Adrenal gland (tissue), 12 donors: ENCODE results near the gene NPFF. TPM values are rescaled to one million over a fixed set of nuclear protein-coding genes. Genes with fewer than 3 reads are reported as not detected.

Experiments
- DNase-seq, 7 donors: peaks; one replicate each; pipeline ENCODE4 v3.0.0-alpha.2; 2019 to 2020
- H3K27ac ChIP-seq, 5 donors: fragments of 200-600 bp; sonication (generic) in 4 of 5; 1 replicate in 3 of 5; 2 replicates in 2 of 5; pipeline versions ENCODE4 v1.5.1 to v1.8.0; 2016 to 2020; ENCODE audit warnings: mild to moderate bottlenecking in 1 of 5
- H3K27me3 ChIP-seq: fragments of 200-600 bp; 2 replicates; pipeline ENCODE4 v1.8.0; 2021
- H3K36me3 ChIP-seq, 2 donors: fragments of 200-600 bp; replicated peaks in 1 of 2; 1 replicate in 1 of 2; 2 replicates in 1 of 2; pipeline versions ENCODE4 v1.5.1 to v1.8.0; 2018 to 2022
- H3K4me1 ChIP-seq, 2 donors: fragments of 200-600 bp; replicated peaks in 1 of 2; 1 replicate in 1 of 2; 2 replicates in 1 of 2; pipeline versions ENCODE4 v1.5.1 to v1.8.0; 2018 to 2021
- H3K4me3 ChIP-seq, 4 donors: fragments of 200-600 bp; sonication (generic) in 3 of 4; one replicate each; pipeline ENCODE4 v1.5.1; 2016 to 2018
- H3K9me3 ChIP-seq, 3 donors: fragments of 200-600 bp; sonication (generic) in 1 of 3; replicated peaks in 1 of 3; 1 replicate in 2 of 3; 2 replicates in 1 of 3; pipeline versions ENCODE4 v1.5.1 to v1.8.0; 2016 to 2021
- POLR2A ChIP-seq, 2 donors: fragments of 450-650 bp; IDR thresholded peaks; one replicate each; pipeline ENCODE4 v1.6.1; 2017; ENCODE audit warnings: antibody characterized with exemption in 2 of 2, mild to moderate bottlenecking in 2 of 2, moderate library complexity in 1 of 2
- WGBS, 4 donors: extraction: QIAGEN DNeasy Blood & Tissue Kit in 2 of 4; methylation state at CpG; one replicate each; pipeline versions ENCODE4 v1.1.5 to v1.1.7; 2013 to 2017; 5-methylcytosine and 5-hydroxymethylcytosine counted together
- intact Hi-C, 2 donors: fragments of 100-400 bp; cut with DNase I; formaldehyde crosslinking; loops; one replicate each; pipeline versions ENCODE4 v1.14.1 to v1.15.0; 2022 to 2023
- polyA plus RNA-seq, 3 donors: library from polyadenylated mRNA; stranded (reverse); fragments of 200-250 nt in 2 of 3; fragments of 350-450 nt in 1 of 3; fragmentation: Illumina TruSeq in 1 of 3; extraction: RNeasy Lipid Tissue Mini Kit (QIAGEN cat#74804) in 1 of 3; gene quantifications; one replicate each; pipeline ENCODE4 v1.2.3, GENCODE V29; 2013 to 2014
- small RNA-seq, 2 donors: library from RNA; depleted of rRNA; stranded (forward); fragments of <200 nt; gene quantifications; one replicate each; pipeline ENCODE3, GENCODE V24; 2016
- total RNA-seq, 9 donors: library from RNA; depleted of rRNA in 4 of 9; stranded (reverse); fragments of >200 nt in 4 of 9; fragments of 120-200 nt in 1 of 9; fragmentation: NEBNext Ultra II Directional in 1 of 9; extraction: Animal tissue kit (Norgen Biotek cat#: 25700) in 1 of 9; gene quantifications; one replicate each; pipeline versions ENCODE4 v1.1.0 to v1.2.4, GENCODE V29; 2013 to 2023
- TF ChIP-seq, protein P1 (sequence below), 6 experiments: fragments of 450-650 bp in 4 of 6; fragments of 200-600 bp in 2 of 6; sonication (generic) in 1 of 6; IDR thresholded peaks; 1 replicate in 5 of 6; 2 replicates in 1 of 6; pipeline versions ENCODE4 v1.5.1 to v1.8.0; 2016 to 2021; ENCODE audit warnings: antibody characterized with exemption in 6 of 6, mild to moderate bottlenecking in 2 of 6, moderate library complexity in 1 of 6
- donor health status: healthy with polysubstance abuse.
- donor health status: Bipolar disorder and iron deficiency.
- donor health status: DM: yes; HTN: yes; CAD: no.
- donor health status: DM: no; HTN: no; CAD: no.
- donor health status: DM: no; HTN: no; CAD: no.
- donor health status: DM: yes; HTN: yes; CAD: no.

Gene NPFF
- total and polyA plus RNA-seq, 12 donors, result 0.27 to 0.78 TPM; not detected in 10

DNA sequence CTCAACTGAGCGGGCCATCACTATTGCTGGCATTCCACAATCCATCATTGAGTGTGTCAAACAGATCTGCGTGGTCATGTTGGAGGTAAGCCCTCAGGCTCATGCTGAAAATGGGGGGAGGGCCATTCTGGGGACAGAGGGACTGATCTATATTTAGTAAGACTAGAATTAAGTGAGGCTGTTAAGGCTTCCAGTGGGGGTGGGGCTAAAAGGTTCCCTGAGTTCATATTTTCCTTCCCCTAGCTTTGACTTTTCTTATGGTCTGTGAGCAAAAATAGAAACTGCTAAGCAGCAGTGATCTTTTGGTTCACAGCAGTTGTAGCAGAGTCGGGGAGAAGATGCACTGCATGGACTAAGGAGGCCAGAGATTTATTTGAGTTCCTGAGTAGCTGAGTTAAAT lies 46.2 kb downstream of the NPFF start:
- H3K27ac ChIP-seq, result peak overlapping the region in 3 of 5 donors; percentile 2 to 27 (median 16)
- no peaks in the 10 kb centered on the region for H3K27me3 ChIP-seq
- no peak for TF ChIP-seq POLR2A (IDR thresholded peaks at IDR 0.05)
- TF ChIP-seq, protein P1, sequence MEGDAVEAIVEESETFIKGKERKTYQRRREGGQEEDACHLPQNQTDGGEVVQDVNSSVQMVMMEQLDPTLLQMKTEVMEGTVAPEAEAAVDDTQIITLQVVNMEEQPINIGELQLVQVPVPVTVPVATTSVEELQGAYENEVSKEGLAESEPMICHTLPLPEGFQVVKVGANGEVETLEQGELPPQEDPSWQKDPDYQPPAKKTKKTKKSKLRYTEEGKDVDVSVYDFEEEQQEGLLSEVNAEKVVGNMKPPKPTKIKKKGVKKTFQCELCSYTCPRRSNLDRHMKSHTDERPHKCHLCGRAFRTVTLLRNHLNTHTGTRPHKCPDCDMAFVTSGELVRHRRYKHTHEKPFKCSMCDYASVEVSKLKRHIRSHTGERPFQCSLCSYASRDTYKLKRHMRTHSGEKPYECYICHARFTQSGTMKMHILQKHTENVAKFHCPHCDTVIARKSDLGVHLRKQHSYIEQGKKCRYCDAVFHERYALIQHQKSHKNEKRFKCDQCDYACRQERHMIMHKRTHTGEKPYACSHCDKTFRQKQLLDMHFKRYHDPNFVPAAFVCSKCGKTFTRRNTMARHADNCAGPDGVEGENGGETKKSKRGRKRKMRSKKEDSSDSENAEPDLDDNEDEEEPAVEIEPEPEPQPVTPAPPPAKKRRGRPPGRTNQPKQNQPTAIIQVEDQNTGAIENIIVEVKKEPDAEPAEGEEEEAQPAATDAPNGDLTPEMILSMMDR (IDR thresholded peaks at IDR 0.05), result no peak
- DNase-seq, result peak in 3 of 7 donors; percentile 31 to 38 (median 31)
- H3K4me3 ChIP-seq, result no peak overlapping the region
- WGBS, 4 donors, result 44 to 52% (median 50%) methylated on average over 3 of the region's 3 CpGs
- peaks cover 23 to 46% of the 10 kb centered on the region in 2 donors for H3K4me1 ChIP-seq
- H3K9me3 ChIP-seq, result no peaks in the 10 kb centered on the region
- H3K36me3 ChIP-seq, result peaks cover 0 to 100% of the 10 kb centered on the region in 2 donors
- intact Hi-C loops, result no loop called here

DNA sequence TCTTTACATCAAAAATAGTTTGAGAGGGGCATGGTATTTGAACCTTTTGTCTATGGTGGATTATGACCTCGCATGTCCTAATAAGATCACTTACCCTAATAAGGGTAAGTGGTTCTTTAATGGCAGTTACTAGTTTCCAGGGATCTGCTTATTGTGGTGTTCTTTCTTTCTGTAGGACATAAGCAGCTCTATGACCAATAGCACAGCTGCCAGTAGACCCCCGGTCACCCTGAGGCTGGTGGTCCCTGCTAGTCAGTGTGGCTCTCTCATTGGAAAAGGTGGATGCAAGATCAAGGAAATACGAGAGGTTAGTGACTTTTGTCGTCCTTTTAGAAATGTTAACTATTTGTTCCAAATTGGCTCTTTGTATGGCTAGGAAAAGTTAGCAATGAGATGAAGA lies 48.2 kb downstream of the NPFF start:
- Histone ChIP-seq H3K9me3 (no peaks in the 10 kb centered on the region), H3K27me3 (no peaks in the 10 kb centered on the region), H3K4me1 (peaks cover 19 to 50% of the 10 kb centered on the region in 2 donors), H3K27ac (no peak overlapping the region), H3K36me3 (peaks cover 0 to 100% of the 10 kb centered on the region in 2 donors), H3K4me3 (no peak overlapping the region)
- intact Hi-C loops, result no loop called here
- DNase-seq, result no peak
- 64 to 66% (median 65%) methylated on average over 4 of the region's 4 CpGs for WGBS, 4 donors
- TF ChIP-seq POLR2A (IDR thresholded peaks at IDR 0.05), result no peak
- TF ChIP-seq, protein P1 (IDR thresholded peaks at IDR 0.05), result no peak

Small RNAs within 50 kb of the gene (small RNA-seq; reads per million reads assigned to genes)
- 0 reads per million in 2 donors for gene AC023509.3

Other genes with a start within 250 kb of the NPFF start
- gene ESPL1, start 239.2 kb downstream of the NPFF start, total RNA-seq, result 1 to 10 TPM in 6 of 9 donors, under 1 TPM in 3; 0.69 to 4.2 (median 1.4) TPM
- under 1 TPM; 0.56 to 0.81 (median 0.79) TPM for gene ESPL1, start 239.2 kb downstream of the NPFF start, polyA plus RNA-seq
- gene PFDN5, start 211.9 kb downstream of the NPFF start, total RNA-seq, result 100 to 1,000 TPM; 501 to 976 (median 694) TPM
- 1,000 to 10,000 TPM in 2 of 3 donors, 100 to 1,000 TPM in 1; 840 to 2,052 (median 2,012) TPM for gene PFDN5, start 211.9 kb downstream of the NPFF start, polyA plus RNA-seq
- 10 to 100 TPM; 56.8 to 94.9 (median 70.2) TPM for gene MYG1, start 207.8 kb downstream of the NPFF start, total RNA-seq
- 100 to 1,000 TPM in 2 of 3 donors, 10 to 100 TPM in 1; 45.9 to 240 (median 220) TPM for gene MYG1, start 207.8 kb downstream of the NPFF start, polyA plus RNA-seq
- 100 to 1,000 TPM in 2 of 9 donors, 10 to 100 TPM in 7; 50.1 to 108 (median 74.1) TPM for gene AAAS, start 185.9 kb downstream of the NPFF start, total RNA-seq
- 100 to 1,000 TPM in 2 of 3 donors, 10 to 100 TPM in 1; 59.2 to 210 (median 172) TPM for gene AAAS, start 185.9 kb downstream of the NPFF start, polyA plus RNA-seq
- not detected for gene SP7, start 171.1 kb downstream of the NPFF start, total RNA-seq
- under 1 TPM in 1 of 3 donors, not detected in 2; 0.03 TPM for gene SP7, start 171.1 kb downstream of the NPFF start, polyA plus RNA-seq
- 10 to 100 TPM; 34.9 to 90.0 (median 56.3) TPM for gene SP1, start 127.3 kb downstream of the NPFF start, total RNA-seq
- gene SP1, start 127.3 kb downstream of the NPFF start, polyA plus RNA-seq, result 10 to 100 TPM; 16.3 to 48.8 (median 18.3) TPM
- 100 to 1,000 TPM in 2 of 9 donors, 10 to 100 TPM in 7; 26.7 to 106 (median 79.8) TPM for gene AMHR2, start 83.6 kb downstream of the NPFF start, total RNA-seq
- 10 to 100 TPM; 19.8 to 41.2 (median 26.6) TPM for gene AMHR2, start 83.6 kb downstream of the NPFF start, polyA plus RNA-seq
- 100 to 1,000 TPM in 7 of 9 donors, 10 to 100 TPM in 2; 68.2 to 233 (median 128) TPM for gene PRR13, start 65.8 kb downstream of the NPFF start, total RNA-seq
- 100 to 1,000 TPM; 127 to 407 (median 130) TPM for gene PRR13, start 65.8 kb downstream of the NPFF start, polyA plus RNA-seq
- gene PCBP2, start 55.4 kb downstream of the NPFF start, total RNA-seq, result 1,000 to 10,000 TPM in 2 of 9 donors, 100 to 1,000 TPM in 7; 255 to 1,158 (median 547) TPM
- 100 to 1,000 TPM; 521 to 757 (median 545) TPM for gene PCBP2, start 55.4 kb downstream of the NPFF start, polyA plus RNA-seq
- 10 to 100 TPM in 7 of 9 donors, 1 to 10 TPM in 2; 7.5 to 25.4 (median 14.3) TPM for gene MAP3K12, start 8.0 kb downstream of the NPFF start, total RNA-seq
- 10 to 100 TPM in 2 of 3 donors, 1 to 10 TPM in 1; 6.9 to 85.1 (median 69.8) TPM for gene MAP3K12, start 8.0 kb downstream of the NPFF start, polyA plus RNA-seq
- gene TARBP2, start 6.2 kb downstream of the NPFF start, total RNA-seq, result 10 to 100 TPM; 22.6 to 55.2 (median 31.4) TPM
- gene TARBP2, start 6.2 kb downstream of the NPFF start, polyA plus RNA-seq, result 10 to 100 TPM; 14.9 to 72.9 (median 51.7) TPM
- gene ATF7, start 118.9 kb upstream of the NPFF start, total RNA-seq, result 10 to 100 TPM; 12.1 to 41.7 (median 27.6) TPM
- gene ATF7, start 118.9 kb upstream of the NPFF start, polyA plus RNA-seq, result 10 to 100 TPM; 13.0 to 31.9 (median 13.5) TPM
- gene ATP5MC2, start 168.6 kb upstream of the NPFF start, total RNA-seq, result 100 to 1,000 TPM; 351 to 546 (median 459) TPM
- gene ATP5MC2, start 168.6 kb upstream of the NPFF start, polyA plus RNA-seq, result 100 to 1,000 TPM; 328 to 658 (median 587) TPM
- 100 to 1,000 TPM in 6 of 9 donors, 10 to 100 TPM in 3; 62.2 to 187 (median 136) TPM for gene CALCOCO1, start 220.0 kb upstream of the NPFF start, total RNA-seq
- gene CALCOCO1, start 220.0 kb upstream of the NPFF start, polyA plus RNA-seq, result 100 to 1,000 TPM in 1 of 3 donors, 10 to 100 TPM in 2; 48.0 to 128 (median 85.4) TPM
- not detected for gene CISTR, start 244.5 kb upstream of the NPFF start, total RNA-seq
- not detected for gene CISTR, start 244.5 kb upstream of the NPFF start, polyA plus RNA-seq